HepG2 (cell line): ENCODE measurements around the gene TPSD1. TPM values are rescaled to one million over a fixed set of nuclear protein-coding genes. Genes with fewer than 3 reads are reported as not detected.
A peak's percentile ranks its signal among the peaks of the same experiment; 100 is the strongest.

Experiments
- ATAC-seq: fragments of 200-7000 bp; cut with Tn5 transposase; 3 replicates; pipeline ENCODE4 v1.9.1; 2020; ENCODE audit warnings: mild to moderate bottlenecking, moderate library complexity
- BruUV-seq: library from RNA; stranded (reverse); fragments of 400-500 nt; replicated peaks from 2 replicates; lab custom pipeline; 2021; lab: Mats Ljungman, UMichigan
- CTCF ChIA-PET: fragments of 300-600 bp; formaldehyde crosslinking; extraction: SDS; loops from one replicate; lab custom pipeline; 2021; ENCODE audit warnings: low total read pairs, inconsistent platforms, low intra/inter-chr PET ratio; lab: Yijun Ruan, JAX
- POLR2A ChIA-PET: fragments of 350-600 bp; sonication (Branson Sonifier 250); formaldehyde crosslinking; loops from one replicate; lab custom pipeline; 2020; ENCODE audit warnings: antibody characterized with exemption, inconsistent platforms; lab: Yijun Ruan, JAX
- DNase-seq: peaks from one replicate; pipeline ENCODE4 v3.0.0-alpha.2; 2015; ENCODE audit warnings: low spot score
- FAIRE-seq: peaks from 3 replicates; lab custom pipeline; 2011; peaks lifted over from hg19 to GRCh38; lab: Jason Lieb, UNC
- H2AFZ ChIP-seq: one replicate; pipeline ENCODE4 v1.6.1; 2011; ENCODE audit warnings: low read length, inconsistent platforms
- H3K27ac ChIP-seq: fragments of 300-600 bp; 3 replicates; pipeline ENCODE4 v1.8.0; 2011; ENCODE audit warnings: mixed run types, mild to moderate bottlenecking, mixed read lengths, low read length, inconsistent platforms; ENCODE audit not compliant: insufficient read depth; ENCODE audit errors: extremely low read length
- H3K27me3 ChIP-seq, 2 experiments: fragments of 200-600 bp in 1 of 2; 2 replicates in 1 of 2; 3 replicates in 1 of 2; pipeline versions ENCODE4 v1.6.0 to v1.8.0; 2011; ENCODE audit warnings: low read length in 2 of 2, mild to moderate bottlenecking in 2 of 2, moderate library complexity in 2 of 2, inconsistent platforms in 1 of 2; ENCODE audit not compliant: insufficient read depth in 2 of 2, control insufficient read depth in 1 of 2
- H3K36me3 ChIP-seq, 2 experiments: fragments of 200-600 bp in 1 of 2; replicated peaks in 1 of 2; 2 replicates in 1 of 2; 3 replicates in 1 of 2; pipeline versions ENCODE4 v1.5.1 to v1.8.0; 2011; ENCODE audit warnings: low read length in 2 of 2, inconsistent platforms in 1 of 2; ENCODE audit not compliant: insufficient read depth in 2 of 2, control insufficient read depth in 1 of 2
- H3K4me1 ChIP-seq: 2 replicates; pipeline ENCODE4 v1.5.1; 2012; ENCODE audit warnings: low read length, inconsistent platforms; ENCODE audit not compliant: insufficient read depth
- H3K4me2 ChIP-seq: 2 replicates; pipeline ENCODE4 v1.6.0; 2011; ENCODE audit warnings: low read depth, low read length, inconsistent platforms
- H3K4me3 ChIP-seq, 3 experiments: fragments of 200-600 bp in 1 of 3; sonication (generic), shearing (Covaris generic) in 1 of 3; replicated peaks in 1 of 3; 2 replicates each; pipeline ENCODE4 v1.5.1; 2011 to 2016; ENCODE audit warnings: low read length in 3 of 3, inconsistent platforms in 2 of 3, low read depth in 2 of 3, mild to moderate bottlenecking in 2 of 3, control low read depth in 1 of 3, mixed read lengths in 1 of 3; ENCODE audit not compliant: insufficient read depth in 1 of 3
- H3K79me2 ChIP-seq: one replicate; pipeline ENCODE4 v1.6.1; 2011; ENCODE audit warnings: low read length, inconsistent platforms; ENCODE audit not compliant: insufficient read depth
- H3K9ac ChIP-seq: 2 replicates; pipeline ENCODE4 v1.6.0; 2011; ENCODE audit warnings: mild to moderate bottlenecking, low read depth, low read length, inconsistent platforms; ENCODE audit not compliant: insufficient read depth
- H3K9me3 ChIP-seq: 2 replicates; pipeline ENCODE4 v1.5.1; 2012; ENCODE audit warnings: mild to moderate bottlenecking, low read length
- H4K20me1 ChIP-seq: 2 replicates; pipeline ENCODE4 v1.6.0; 2011; ENCODE audit warnings: inconsistent platforms, mild to moderate bottlenecking, low read length, moderate library complexity; ENCODE audit not compliant: insufficient read depth
- FOSL2 ChIP-seq: sonication (generic); formaldehyde crosslinking; IDR thresholded peaks from 2 replicates; pipeline ENCODE4 v1.4.0; 2020; ENCODE audit warnings: missing genetic modification reagents
- FOXA1 ChIP-seq, 2 experiments: fragments of 450-650 bp in 1 of 2; sonication (generic) in 1 of 2; formaldehyde crosslinking in 1 of 2; IDR thresholded peaks; 2 replicates each; pipeline versions ENCODE4 v1.4.0 to v1.6.1; 2016 to 2020; ENCODE audit warnings: missing genetic modification reagents in 1 of 2
- NR2F2 ChIP-seq: IDR thresholded peaks from 2 replicates; pipeline ENCODE4 v1.6.1; 2012; ENCODE audit warnings: low read depth, inconsistent platforms, borderline replicate concordance
- ZNF496 ChIP-seq: sonication (generic); formaldehyde crosslinking; IDR thresholded peaks from 2 replicates; pipeline ENCODE4 v1.8.1; 2023; ENCODE audit warnings: mild to moderate bottlenecking, moderate library complexity, missing genetic modification reagents; ENCODE audit not compliant: insufficient replicate concordance
- WGBS: methylation state at CpG from one replicate; pipeline ENCODE4 v1.1.6; 2017; ENCODE audit warnings: low lambda C conversion rate; 5-methylcytosine and 5-hydroxymethylcytosine counted together
- in situ Hi-C: cut with HindIII; loops from 2 replicates; pipeline ENCODE4 v1.10.0; 2017; ENCODE audit warnings: low pct_unique_long_range_greater_than_20kb; ENCODE audit not compliant: extremely low pct_ligation_motif_present
- intact Hi-C: fragments of 100-400 bp; cut with micrococcal nuclease; formaldehyde crosslinking; loops from one replicate; pipeline ENCODE4 v1.10.0; 2022; ENCODE audit not compliant: unreplicated experiment
- polyA plus RNA-seq, 8 experiments: library from polyadenylated mRNA; depleted of rRNA in 3 of 8; stranded (reverse) in 7 of 8; unstranded in 1 of 8; fragments of >200 nt; fragmentation: Illumina TruSeq in 4 of 8; extraction: Trizol in 4 of 8; gene quantifications; 2 replicates each; pipeline versions ENCODE4 v1.2.1 to v1.2.3, GENCODE V29; 2011 to 2016; ENCODE audit warnings: low read depth in 4 of 8, missing spikeins in 1 of 8, mixed read lengths in 1 of 8; ENCODE audit not compliant: insufficient read depth in 1 of 8
- total RNA-seq, 5 experiments: library from RNA; depleted of rRNA; stranded (reverse); fragments of >200 nt; fragmentation: Illumina TruSeq; extraction: Trizol; gene quantifications; 2 replicates each; pipeline ENCODE4 v1.2.3, GENCODE V29; 2016; ENCODE audit warnings: low read depth in 1 of 5
- TF ChIP-seq, protein P1 (sequence below): sonication (generic); formaldehyde crosslinking; IDR thresholded peaks from 2 replicates; pipeline ENCODE4 v1.4.0; 2020; ENCODE audit warnings: mild to moderate bottlenecking, low read depth, missing genetic modification reagents
- TF ChIP-seq, protein P2 (sequence below): sonication (generic); formaldehyde crosslinking; IDR thresholded peaks from 2 replicates; pipeline ENCODE4 v1.4.0; 2020; ENCODE audit warnings: mild to moderate bottlenecking, missing genetic modification reagents, borderline replicate concordance
- TF ChIP-seq, protein P3 (sequence below): sonication (generic); formaldehyde crosslinking; IDR thresholded peaks from 2 replicates; pipeline ENCODE4 v1.4.0; 2020; ENCODE audit warnings: missing genetic modification reagents, borderline replicate concordance

TPSD1 gene
- total and polyA plus RNA-seq, 2 of the 13 experiments (the other 11 are each of a cell fraction or from before 2014, with no cell fraction given), result not detected

DNA sequence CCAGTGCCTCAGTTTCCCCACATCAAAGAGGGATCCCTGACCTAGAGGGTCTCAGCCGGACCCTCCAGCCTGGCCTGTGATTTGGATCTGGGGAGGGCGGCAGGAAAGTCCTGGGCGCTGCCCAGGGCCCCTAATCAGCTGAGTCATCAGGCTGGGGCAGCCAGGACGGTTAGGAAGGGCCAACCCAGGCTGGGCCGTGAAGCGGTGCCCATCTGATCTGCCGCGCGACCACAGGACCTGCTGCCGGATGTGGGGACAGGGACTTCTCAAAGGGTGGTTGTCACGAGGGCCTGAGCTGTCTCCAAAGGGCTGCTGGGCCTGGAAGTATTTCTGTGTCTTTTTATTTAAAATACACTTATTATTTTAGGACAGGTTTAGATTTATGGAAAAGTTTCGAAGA lies 11.0 kb upstream of the TPSD1 start:
- WGBS, result 44% methylated on average over 7 of the region's 12 CpGs
- no peaks in the 10 kb centered on the region for H3K79me2 ChIP-seq
- H3K4me2 ChIP-seq, result no peak overlapping the region
- in situ Hi-C loops, result no loop called here
- no peak overlapping the region for H3K9ac ChIP-seq
- no peaks in the 10 kb centered on the region for H4K20me1 ChIP-seq
- TF ChIP-seq ZNF496 (CRISPR knock-in tag) (no peak), FOSL2 (CRISPR knock-in tag) (0 out of 2 replicates have a peak, but pooled peaks have one; percentile 12)
- ATAC-seq, result no peak
- H2AFZ ChIP-seq, result no peak overlapping the region
- peaks cover 1 to 32% of the 10 kb centered on the region in 2 experiments; a peak in 4 of 5 replicates for H3K27me3 ChIP-seq
- no peak overlapping the region for H3K27ac ChIP-seq
- no TSS peak for BruUV-seq
- no peak for FAIRE-seq
- H3K4me1 ChIP-seq, result no peaks in the 10 kb centered on the region
- ChIA-PET POLR2A (no interaction called here), CTCF (no interaction called here)
- intact Hi-C loops, result no loop called here
- H3K4me3 ChIP-seq, result no peak overlapping the region
- H3K9me3 ChIP-seq, result no peaks in the 10 kb centered on the region
- no peak for DNase-seq
- H3K36me3 ChIP-seq, result no peaks in the 10 kb centered on the region

DNA sequence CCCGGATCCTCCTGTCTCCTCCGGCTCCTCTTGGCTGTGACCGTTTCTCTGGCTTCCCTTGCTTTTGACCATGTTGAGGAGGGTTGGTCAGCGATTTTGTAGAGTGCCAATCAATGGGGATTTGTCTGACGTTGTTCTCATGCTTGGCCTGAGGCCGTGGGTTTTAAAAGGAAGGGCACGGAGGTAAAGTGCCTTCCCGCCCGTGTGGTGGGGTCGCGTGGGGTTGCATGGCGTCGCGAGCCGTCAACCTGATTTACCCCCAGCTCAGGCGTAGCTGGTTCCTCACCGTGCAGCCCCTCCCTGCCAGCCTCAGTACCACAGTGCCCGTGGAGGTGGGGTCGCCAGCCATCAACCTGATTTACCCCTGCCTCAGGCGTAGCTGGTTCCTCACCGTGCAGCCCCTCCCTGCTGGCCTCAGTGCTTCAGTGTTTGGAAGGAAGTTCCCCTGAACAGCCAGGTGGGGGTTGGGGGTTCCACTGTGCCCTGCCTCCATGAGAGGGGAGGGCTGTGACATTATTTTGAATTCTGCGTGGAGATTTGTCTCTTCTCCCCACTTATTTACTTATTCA lies 10.3 kb upstream of the TPSD1 start:
- CTCF ChIA-PET, result no interaction called here
- H3K36me3 ChIP-seq, result no peaks in the 10 kb centered on the region

More for the DNA sequence above, 10.3 kb upstream of the TPSD1 start:
- in situ Hi-C loops, result no loop called here
- intact Hi-C loops, result no loop called here
- no peak overlapping the region for H3K27ac ChIP-seq
- H2AFZ ChIP-seq, result no peak overlapping the region
- FAIRE-seq (no peak), ATAC-seq (no peak), DNase-seq (no peak)
- no peaks in the 10 kb centered on the region for H3K4me1 ChIP-seq
- 14% methylated on average over 12 of the region's 22 CpGs for WGBS
- TF ChIP-seq, protein P1, sequence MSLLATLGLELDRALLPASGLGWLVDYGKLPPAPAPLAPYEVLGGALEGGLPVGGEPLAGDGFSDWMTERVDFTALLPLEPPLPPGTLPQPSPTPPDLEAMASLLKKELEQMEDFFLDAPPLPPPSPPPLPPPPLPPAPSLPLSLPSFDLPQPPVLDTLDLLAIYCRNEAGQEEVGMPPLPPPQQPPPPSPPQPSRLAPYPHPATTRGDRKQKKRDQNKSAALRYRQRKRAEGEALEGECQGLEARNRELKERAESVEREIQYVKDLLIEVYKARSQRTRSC (CRISPR knock-in tag), result no peak
- no peak for TF ChIP-seq NR2F2
- TF ChIP-seq, protein P2, sequence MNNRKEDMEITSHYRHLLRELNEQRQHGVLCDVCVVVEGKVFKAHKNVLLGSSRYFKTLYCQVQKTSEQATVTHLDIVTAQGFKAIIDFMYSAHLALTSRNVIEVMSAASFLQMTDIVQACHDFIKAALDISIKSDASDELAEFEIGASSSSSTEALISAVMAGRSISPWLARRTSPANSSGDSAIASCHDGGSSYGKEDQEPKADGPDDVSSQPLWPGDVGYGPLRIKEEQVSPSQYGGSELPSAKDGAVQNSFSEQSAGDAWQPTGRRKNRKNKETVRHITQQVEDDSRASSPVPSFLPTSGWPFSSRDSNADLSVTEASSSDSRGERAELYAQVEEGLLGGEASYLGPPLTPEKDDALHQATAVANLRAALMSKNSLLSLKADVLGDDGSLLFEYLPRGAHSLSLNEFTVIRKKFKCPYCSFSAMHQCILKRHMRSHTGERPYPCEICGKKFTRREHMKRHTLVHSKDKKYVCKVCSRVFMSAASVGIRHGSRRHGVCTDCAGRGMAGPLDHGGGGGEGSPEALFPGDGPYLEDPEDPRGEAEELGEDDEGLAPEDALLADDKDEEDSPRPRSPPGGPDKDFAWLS (CRISPR knock-in tag), result no peak
- TF ChIP-seq, protein P3, sequence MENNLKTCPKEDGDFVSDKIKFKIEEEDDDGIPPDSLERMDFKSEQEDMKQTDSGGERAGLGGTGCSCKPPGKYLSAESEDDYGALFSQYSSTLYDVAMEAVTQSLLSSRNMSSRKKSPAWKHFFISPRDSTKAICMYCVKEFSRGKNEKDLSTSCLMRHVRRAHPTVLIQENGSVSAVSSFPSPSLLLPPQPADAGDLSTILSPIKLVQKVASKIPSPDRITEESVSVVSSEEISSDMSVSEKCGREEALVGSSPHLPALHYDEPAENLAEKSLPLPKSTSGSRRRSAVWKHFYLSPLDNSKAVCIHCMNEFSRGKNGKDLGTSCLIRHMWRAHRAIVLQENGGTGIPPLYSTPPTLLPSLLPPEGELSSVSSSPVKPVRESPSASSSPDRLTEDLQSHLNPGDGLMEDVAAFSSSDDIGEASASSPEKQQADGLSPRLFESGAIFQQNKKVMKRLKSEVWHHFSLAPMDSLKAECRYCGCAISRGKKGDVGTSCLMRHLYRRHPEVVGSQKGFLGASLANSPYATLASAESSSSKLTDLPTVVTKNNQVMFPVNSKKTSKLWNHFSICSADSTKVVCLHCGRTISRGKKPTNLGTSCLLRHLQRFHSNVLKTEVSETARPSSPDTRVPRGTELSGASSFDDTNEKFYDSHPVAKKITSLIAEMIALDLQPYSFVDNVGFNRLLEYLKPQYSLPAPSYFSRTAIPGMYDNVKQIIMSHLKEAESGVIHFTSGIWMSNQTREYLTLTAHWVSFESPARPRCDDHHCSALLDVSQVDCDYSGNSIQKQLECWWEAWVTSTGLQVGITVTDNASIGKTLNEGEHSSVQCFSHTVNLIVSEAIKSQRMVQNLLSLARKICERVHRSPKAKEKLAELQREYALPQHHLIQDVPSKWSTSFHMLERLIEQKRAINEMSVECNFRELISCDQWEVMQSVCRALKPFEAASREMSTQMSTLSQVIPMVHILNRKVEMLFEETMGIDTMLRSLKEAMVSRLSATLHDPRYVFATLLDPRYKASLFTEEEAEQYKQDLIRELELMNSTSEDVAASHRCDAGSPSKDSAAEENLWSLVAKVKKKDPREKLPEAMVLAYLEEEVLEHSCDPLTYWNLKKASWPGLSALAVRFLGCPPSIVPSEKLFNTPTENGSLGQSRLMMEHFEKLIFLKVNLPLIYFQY, result no peak
- no peak for TF ChIP-seq FOXA1 (IDR thresholded peaks at IDR 0.05)
- TF ChIP-seq FOXA1 (CRISPR knock-in tag; IDR thresholded peaks at IDR 0.05), result no peak
- POLR2A ChIA-PET, result no interaction called here
- H3K79me2 ChIP-seq, result no peaks in the 10 kb centered on the region
- no peak overlapping the region for H3K4me2 ChIP-seq
- no peaks in the 10 kb centered on the region for H4K20me1 ChIP-seq
- H3K4me3 ChIP-seq, result no peak overlapping the region
- no TSS peak for BruUV-seq
- H3K9me3 ChIP-seq, result no peaks in the 10 kb centered on the region
- H3K9ac ChIP-seq, result no peak overlapping the region
- H3K27me3 ChIP-seq, result peaks cover 1 to 32% of the 10 kb centered on the region in 2 experiments; a peak in 4 of 5 replicates
